Lung (tissue), 12 donors: Measurements from ENCODE around the gene FLT3. TPM values are rescaled to one million over a fixed set of nuclear protein-coding genes. Genes with fewer than 3 reads are reported as not detected.

ENCODE experiments used
- ATAC-seq: fragments of 200-7000 bp; cut with Tn5 transposase; one replicate; pipeline ENCODE4 v1.9.1; 2020; ENCODE audit warnings: moderate number of reproducible peaks; ENCODE audit not compliant: insufficient read depth, low FRiP score
- DNase-seq, 3 donors: peaks; one replicate each; pipeline ENCODE4 v3.0.0-alpha.2; 2013 to 2017
- H3K27ac ChIP-seq, 2 donors: one replicate each; pipeline ENCODE4 v1.5.1; 2013; ENCODE audit warnings: mild to moderate bottlenecking in 2 of 2, moderate library complexity in 2 of 2, control low read depth in 1 of 2, inconsistent platforms in 1 of 2, low read depth in 1 of 2, low read length in 1 of 2
- H3K27me3 ChIP-seq, 3 donors: one replicate each; pipeline ENCODE4 v1.5.1; 2013; ENCODE audit warnings: low read length in 2 of 3; ENCODE audit not compliant: control insufficient read depth in 3 of 3, insufficient read depth in 3 of 3
- H3K36me3 ChIP-seq, 4 donors: one replicate each; pipeline ENCODE4 v1.5.1; 2013; ENCODE audit warnings: low read length in 4 of 4, mild to moderate bottlenecking in 1 of 4, moderate library complexity in 1 of 4; ENCODE audit not compliant: control insufficient read depth in 4 of 4, insufficient read depth in 4 of 4
- H3K4me1 ChIP-seq, 5 donors: one replicate each; pipeline ENCODE4 v1.5.1; 2013; ENCODE audit warnings: low read length in 5 of 5, mild to moderate bottlenecking in 2 of 5, moderate library complexity in 1 of 5; ENCODE audit not compliant: control insufficient read depth in 5 of 5, insufficient read depth in 5 of 5
- H3K4me3 ChIP-seq: one replicate; pipeline ENCODE4 v1.5.1; 2013; ENCODE audit warnings: mild to moderate bottlenecking, control low read depth, moderate library complexity
- H3K9ac ChIP-seq, 2 donors: one replicate each; pipeline ENCODE4 v1.5.1; 2013; ENCODE audit warnings: low read length in 2 of 2, control low read depth in 1 of 2; ENCODE audit not compliant: insufficient read depth in 1 of 2
- H3K9me3 ChIP-seq, 4 donors: one replicate each; pipeline ENCODE4 v1.5.1; 2013; ENCODE audit warnings: low read length in 3 of 4, mild to moderate bottlenecking in 1 of 4, moderate library complexity in 1 of 4; ENCODE audit not compliant: control insufficient read depth in 4 of 4, insufficient read depth in 3 of 4
- WGBS, 2 donors: extraction: QIAGEN DNeasy Blood & Tissue Kit; methylation state at CpG; one replicate each; pipeline ENCODE4 v1.1.7; 2013; 5-methylcytosine and 5-hydroxymethylcytosine counted together
- polyA plus RNA-seq, 2 donors: library from polyadenylated mRNA; stranded (reverse); fragments of 200-250 nt; gene quantifications; one replicate each; pipeline ENCODE4 v1.2.1, GENCODE V29; 2013
- total RNA-seq, 2 donors: library from RNA; depleted of rRNA in 1 of 2; stranded (reverse); fragments of >200 nt in 1 of 2; gene quantifications; one replicate each; pipeline ENCODE4 v1.2.1, GENCODE V29; 2014 to 2021
- TF ChIP-seq, protein P1 (sequence below): IDR thresholded peaks from 2 replicates; pipeline ENCODE4 v1.5.1; 2012; ENCODE audit warnings: mild to moderate bottlenecking; ENCODE audit errors: control extremely low read depth, extremely low read depth
- donor health status: control.
- donor health status: control.
- donor health status: Bipolar disorder and iron deficiency.
- donor health status: healthy.
- donor health status: DM: yes; HTN: yes; CAD: no.

Gene FLT3
- total and polyA plus RNA-seq, 4 donors = 0.43 to 1.9 (median 0.72) TPM

DNA sequence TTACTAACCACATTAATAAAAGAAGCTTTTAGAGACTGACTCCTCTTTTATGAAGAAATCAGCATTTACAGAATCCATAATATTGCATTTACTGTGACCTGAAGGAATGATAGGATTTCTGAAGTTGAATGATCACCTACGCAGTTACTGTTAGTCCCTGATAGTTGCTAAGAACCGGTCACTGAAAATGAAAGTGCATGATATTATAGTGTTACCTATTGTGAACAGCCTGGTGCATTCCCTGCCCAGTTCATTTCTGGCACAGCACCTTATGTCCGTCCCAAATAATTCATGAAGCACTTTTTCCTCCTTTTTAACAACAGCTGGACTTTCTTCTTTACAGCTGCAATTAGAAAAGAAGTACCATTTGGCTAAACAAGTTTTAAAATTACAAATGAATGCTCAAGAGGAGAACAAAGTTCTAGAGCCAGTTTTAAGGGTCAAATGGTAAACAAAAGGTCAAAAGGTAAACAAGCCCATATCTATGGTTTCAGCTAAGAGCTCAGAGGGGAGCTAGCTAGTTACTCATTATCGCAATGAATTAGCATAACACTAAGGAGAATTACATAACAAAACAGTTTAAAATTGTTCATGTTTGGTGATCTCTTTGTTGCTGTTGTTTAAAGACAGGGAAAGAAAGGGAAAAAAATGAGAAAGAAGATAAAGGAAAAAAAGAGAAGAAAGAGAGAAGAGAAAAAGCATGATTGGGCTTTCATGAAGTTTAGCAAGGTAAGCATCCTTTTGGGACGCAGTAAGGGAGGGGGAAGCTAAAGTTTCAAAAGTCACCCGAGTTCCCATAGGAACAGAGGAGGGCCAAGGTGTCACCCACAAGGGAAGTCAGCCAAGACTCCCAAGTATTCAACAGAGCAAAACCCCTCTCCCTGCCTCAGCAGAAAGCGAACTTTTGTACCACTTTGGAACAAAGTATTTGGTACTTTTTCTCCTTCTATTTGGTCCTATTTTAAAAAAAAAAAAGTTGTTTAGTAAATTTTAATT lies 50.2 kb downstream of the FLT3 start:
- TF ChIP-seq, protein P1, sequence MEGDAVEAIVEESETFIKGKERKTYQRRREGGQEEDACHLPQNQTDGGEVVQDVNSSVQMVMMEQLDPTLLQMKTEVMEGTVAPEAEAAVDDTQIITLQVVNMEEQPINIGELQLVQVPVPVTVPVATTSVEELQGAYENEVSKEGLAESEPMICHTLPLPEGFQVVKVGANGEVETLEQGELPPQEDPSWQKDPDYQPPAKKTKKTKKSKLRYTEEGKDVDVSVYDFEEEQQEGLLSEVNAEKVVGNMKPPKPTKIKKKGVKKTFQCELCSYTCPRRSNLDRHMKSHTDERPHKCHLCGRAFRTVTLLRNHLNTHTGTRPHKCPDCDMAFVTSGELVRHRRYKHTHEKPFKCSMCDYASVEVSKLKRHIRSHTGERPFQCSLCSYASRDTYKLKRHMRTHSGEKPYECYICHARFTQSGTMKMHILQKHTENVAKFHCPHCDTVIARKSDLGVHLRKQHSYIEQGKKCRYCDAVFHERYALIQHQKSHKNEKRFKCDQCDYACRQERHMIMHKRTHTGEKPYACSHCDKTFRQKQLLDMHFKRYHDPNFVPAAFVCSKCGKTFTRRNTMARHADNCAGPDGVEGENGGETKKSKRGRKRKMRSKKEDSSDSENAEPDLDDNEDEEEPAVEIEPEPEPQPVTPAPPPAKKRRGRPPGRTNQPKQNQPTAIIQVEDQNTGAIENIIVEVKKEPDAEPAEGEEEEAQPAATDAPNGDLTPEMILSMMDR = no peak
- Histone ChIP-seq H3K9ac (no peak overlapping the region), H3K36me3 (no peaks in the 10 kb centered on the region), H3K27me3 (peaks cover 0 to 3% (median 3%) of the 10 kb centered on the region in 3 donors), H3K4me1 (peaks cover 0 to 7% (median 2%) of the 10 kb centered on the region in 5 donors), H3K4me3 (no peak overlapping the region), H3K27ac (no peak overlapping the region), H3K9me3 (no peaks in the 10 kb centered on the region)
- ATAC-seq (no peak), DNase-seq (no peak)
- 39 to 56% methylated on average over 7 of the region's 7 CpGs for WGBS, 2 donors

DNA sequence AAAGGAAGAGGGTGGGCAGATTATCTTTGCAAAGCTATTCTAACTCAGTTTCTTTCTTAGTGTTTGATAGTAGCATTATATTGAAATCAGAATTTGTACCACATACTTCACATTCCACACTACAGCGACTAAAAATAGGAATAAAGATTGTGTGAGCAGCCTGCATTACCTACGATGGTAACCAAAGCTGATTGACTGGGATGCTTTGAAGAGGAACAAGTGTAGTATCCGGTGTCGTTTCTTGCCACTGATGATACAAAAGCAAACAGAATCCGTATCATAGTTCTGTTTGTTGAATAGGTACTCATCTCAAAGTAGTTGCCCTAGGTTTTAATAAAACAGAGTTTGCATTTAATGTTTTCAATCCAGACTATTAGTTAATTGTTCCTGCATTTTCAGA lies 51.2 kb downstream of the FLT3 start:
- H3K9me3 ChIP-seq = no peaks in the 10 kb centered on the region
- 50 to 70% methylated on average over 5 of the region's 5 CpGs for WGBS, 2 donors
- ATAC-seq = no peak

DNA sequence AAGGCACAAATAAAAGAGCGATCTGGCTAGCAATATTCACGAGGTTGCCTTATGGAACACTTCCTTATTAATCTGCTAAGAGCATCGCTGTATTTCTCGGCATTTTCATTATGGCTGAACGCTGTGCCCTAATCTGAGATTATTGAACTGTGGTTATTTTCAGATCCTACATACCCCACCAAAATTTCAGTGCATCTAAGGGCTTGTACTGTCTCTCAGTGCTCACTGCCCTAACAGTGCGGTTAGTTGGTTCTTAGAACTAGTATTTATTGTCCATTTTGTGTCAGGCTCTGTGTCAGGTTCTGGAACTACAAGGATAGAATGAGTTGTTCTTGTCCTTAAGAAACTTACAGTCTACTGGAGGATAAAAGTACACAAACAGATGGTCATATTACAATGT lies 51.6 kb downstream of the FLT3 start:
- peaks cover 0 to 8% (median 3%) of the 10 kb centered on the region in 3 donors for H3K27me3 ChIP-seq
- peaks cover 0 to 7% (median 2%) of the 10 kb centered on the region in 5 donors for H3K4me1 ChIP-seq
- no peak overlapping the region for H3K4me3 ChIP-seq
- H3K9me3 ChIP-seq = no peaks in the 10 kb centered on the region
- ATAC-seq = no peak
- TF ChIP-seq, protein P1 = no peak
- H3K36me3 ChIP-seq = no peaks in the 10 kb centered on the region
- WGBS, 2 donors = 77 to 79% methylated on average over 6 of the region's 6 CpGs
- H3K27ac ChIP-seq = no peak overlapping the region
- DNase-seq = no peak
- H3K9ac ChIP-seq = no peak overlapping the region

More for the DNA sequence above, 51.2 kb downstream of the FLT3 start:
- H3K4me3 ChIP-seq = no peak overlapping the region
- H3K27me3 ChIP-seq = peaks cover 0 to 8% (median 3%) of the 10 kb centered on the region in 3 donors
- no peak overlapping the region for H3K27ac ChIP-seq
- no peaks in the 10 kb centered on the region for H3K36me3 ChIP-seq
- H3K9ac ChIP-seq = no peak overlapping the region
- TF ChIP-seq, protein P1 = no peak
- no peak for DNase-seq
- H3K4me1 ChIP-seq = peaks cover 0 to 7% (median 2%) of the 10 kb centered on the region in 5 donors
